Activated naive CD4-positive, alpha-beta T cell treated with anti-CD3 and anti-CD28 coated beads, Interleukin-2, amount 50 U/mL, for 72 hours (primary cell): ENCODE measurements around the gene GNAI2. TPM values are rescaled to one million over a fixed set of nuclear protein-coding genes. Genes with fewer than 3 reads are reported as not detected.
"Not testable (repeated sequence)": the region's sequence is repeated elsewhere in the genome, so short reads cannot be mapped to it uniquely, and the experiment has no call there.

Source experiments
- ATAC-seq, 2 donors: fragments of 150-1000 bp; cut with Tn5 transposase; 2 replicates each; pipeline ENCODE4 v1.10.0; 2021; ENCODE audit warnings: mild to moderate bottlenecking in 2 of 2, moderate library complexity in 2 of 2
- DNase-seq, 2 donors: peaks; one replicate each; pipeline ENCODE4 v3.0.0; 2021 to 2022; ENCODE audit warnings: low spot score in 2 of 2
- H3K27ac Mint-ChIP-seq, 2 donors: one replicate each; pipeline ENCODE4 v1.8.0; 2022; ENCODE audit warnings: mild to moderate bottlenecking in 2 of 2, mixed read lengths in 2 of 2
- H3K36me3 Mint-ChIP-seq, 2 donors: one replicate each; pipeline ENCODE4 v1.8.0; 2022; ENCODE audit warnings: mixed read lengths in 2 of 2
- H3K9me3 Mint-ChIP-seq, 2 donors: one replicate each; pipeline ENCODE4 v1.8.0; 2022; ENCODE audit warnings: mixed read lengths in 2 of 2
- total RNA-seq, 2 donors: library from RNA; stranded (reverse); gene quantifications; one replicate each; pipeline ENCODE4 v1.2.3, GENCODE V29; 2022

Gene GNAI2
- total RNA-seq, 2 donors from 2014 or later = 313 to 349 TPM

- H3K27ac Mint-ChIP-seq = peak overlapping the region in 1 of 2 donors; percentile 53
- H3K36me3 Mint-ChIP-seq = no peaks in the 10 kb centered on the region
- ATAC-seq = peak; percentile 88 to 96
- peak; percentile 88 to 99 for DNase-seq
- H3K9me3 Mint-ChIP-seq = no peaks in the 10 kb centered on the region
Measured at GRCh38 chr3:50272911-50273688, 37.1 kb downstream of the GNAI2 start.

GRCh38 chr3:50273689-50274065 lies 37.7 kb downstream of the GNAI2 start:
- ATAC-seq = no peak
- no peaks in the 10 kb centered on the region for H3K36me3 Mint-ChIP-seq
- no peaks in the 10 kb centered on the region for H3K9me3 Mint-ChIP-seq
- no peak for DNase-seq
- no peak overlapping the region for H3K27ac Mint-ChIP-seq

- no peaks in the 10 kb centered on the region for H3K9me3 Mint-ChIP-seq
- ATAC-seq (peak; percentile 19 to 48), DNase-seq (peak; percentile 69 to 87)
- no peaks in the 10 kb centered on the region for H3K36me3 Mint-ChIP-seq
- no peak overlapping the region for H3K27ac Mint-ChIP-seq
Measured at GRCh38 chr3:50274371-50275104, 38.5 kb downstream of the GNAI2 start.

- no peak overlapping the region for H3K27ac Mint-ChIP-seq
- no peaks in the 10 kb centered on the region for H3K36me3 Mint-ChIP-seq
- H3K9me3 Mint-ChIP-seq = no peaks in the 10 kb centered on the region
- ATAC-seq (no peak), DNase-seq (no peak)
Measured at GRCh38 chr3:50275141-50275995, 39.4 kb downstream of the GNAI2 start.

GRCh38 chr3:50275996-50276761 lies 40.2 kb downstream of the GNAI2 start:
- ATAC-seq = peak in 1 of 2 donors; percentile 19
- Mint-ChIP-seq H3K36me3 (no peaks in the 10 kb centered on the region), H3K27ac (no peak overlapping the region), H3K9me3 (no peaks in the 10 kb centered on the region)
- no peak for DNase-seq

GRCh38 chr3:50276762-50277101 lies 40.7 kb downstream of the GNAI2 start:
- H3K9me3 Mint-ChIP-seq = no peaks in the 10 kb centered on the region
- no peak overlapping the region for H3K27ac Mint-ChIP-seq
- DNase-seq (no peak), ATAC-seq (no peak)
- no peaks in the 10 kb centered on the region for H3K36me3 Mint-ChIP-seq

GRCh38 chr3:50278123-50278879 lies 42.3 kb downstream of the GNAI2 start:
- ATAC-seq = no peak
- DNase-seq = no peak
- no peaks in the 10 kb centered on the region for H3K9me3 Mint-ChIP-seq

GRCh38 chr3:50278880-50279224 lies 42.8 kb downstream of the GNAI2 start, which contains the start of gene LSMEM2:
LSMEM2 (plus strand) TSS chr3:50279087; CDS start chr3:50279114, 27 bp downstream.
- H3K27ac Mint-ChIP-seq = no peak within 1 kb of the TSS
- DNase-seq = no peak
- H3K9me3 Mint-ChIP-seq = no peaks in the 10 kb centered on the region

More at GRCh38 chr3:50278123-50278879, 42.3 kb downstream of the GNAI2 start:
- Mint-ChIP-seq H3K36me3 (no peaks in the 10 kb centered on the region), H3K27ac (no peak overlapping the region)

GRCh38 chr3:50279255-50280016 lies 43.4 kb downstream of the GNAI2 start:
- H3K36me3 Mint-ChIP-seq = no peaks in the 10 kb centered on the region
- H3K9me3 Mint-ChIP-seq = no peaks in the 10 kb centered on the region
- ATAC-seq (no peak), DNase-seq (no peak)
- no peak overlapping the region for H3K27ac Mint-ChIP-seq

More at GRCh38 chr3:50278880-50279224, 42.8 kb downstream of the GNAI2 start, which contains the start of gene LSMEM2:
- no peaks in the 10 kb centered on the region for H3K36me3 Mint-ChIP-seq
- no peak for ATAC-seq

GRCh38 chr3:50284121-50284520 lies 48.1 kb downstream of the GNAI2 start:
- not testable (repeated sequence) for H3K9me3 Mint-ChIP-seq, DNase-seq, H3K36me3 Mint-ChIP-seq, H3K27ac Mint-ChIP-seq, ATAC-seq

GRCh38 chr3:50286322-50287227 lies 50.6 kb downstream of the GNAI2 start:
- ATAC-seq (no peak), DNase-seq (no peak)
- Mint-ChIP-seq H3K27ac (no peak overlapping the region), H3K9me3 (no peaks in the 10 kb centered on the region), H3K36me3 (peaks cover 6 to 7% of the 10 kb centered on the region in 2 donors)

GRCh38 chr3:50287262-50287661 lies 51.3 kb downstream of the GNAI2 start:
- no peak for ATAC-seq
- H3K36me3 Mint-ChIP-seq = peaks cover 8 to 9% of the 10 kb centered on the region in 2 donors

GRCh38 chr3:50288387-50289007 lies 52.5 kb downstream of the GNAI2 start:
- ATAC-seq (no peak), DNase-seq (no peak)
- H3K36me3 Mint-ChIP-seq = peaks cover 9 to 13% of the 10 kb centered on the region in 2 donors
- H3K27ac Mint-ChIP-seq = peak overlapping the region in 1 of 2 donors; percentile 65
- no peaks in the 10 kb centered on the region for H3K9me3 Mint-ChIP-seq

More at GRCh38 chr3:50287262-50287661, 51.3 kb downstream of the GNAI2 start:
- H3K9me3 Mint-ChIP-seq = no peaks in the 10 kb centered on the region
- no peak for DNase-seq
- H3K27ac Mint-ChIP-seq = no peak overlapping the region

- no peak for DNase-seq
- Mint-ChIP-seq H3K9me3 (no peaks in the 10 kb centered on the region), H3K27ac (peak overlapping the region in 1 of 2 donors; percentile 9), H3K36me3 (peaks cover 9 to 13% of the 10 kb centered on the region in 2 donors)
- ATAC-seq = no peak
Measured at GRCh38 chr3:50289130-50289529, 53.1 kb downstream of the GNAI2 start.
